ENCODE results near the gene TMEM233. TPM values are rescaled to one million over a fixed set of nuclear protein-coding genes. Genes with fewer than 3 reads are reported as not detected.

Gene TMEM233
- polyA plus RNA-seq, 1 of the 3 experiments (the other 2 are of a cell fraction) = 2.6 TPM

- DNase-seq = no peak
These were observed 28.2 kb upstream of the TMEM233 start for GRCh38 chr12:119565404-119565803.

More at GRCh38 chr12:119565404-119565803, 28.2 kb upstream of the TMEM233 start:
- Histone ChIP-seq H3K79me2 (ENCODE audit: insufficient read depth) (no peaks in the 10 kb centered on the region), H3K36me3 (replicated peaks in 1 of 2; ENCODE audit: control insufficient read depth in 1 of 2, insufficient read depth in 2 of 2, low read length in 1 of 2) (no peaks in the 10 kb centered on the region), H3F3A (replicated peaks; ENCODE audit: insufficient read depth) (no peaks in the 10 kb centered on the region), H3K27ac (ENCODE audit: low read depth in 2 of 2, low read length in 1 of 2) (no peak overlapping the region), H3K4me1 (ENCODE audit: control insufficient read depth in 1 of 2, insufficient read depth in 2 of 2, low read depth in 1 of 2, low read length in 1 of 2) (no peaks in the 10 kb centered on the region), H3K27me3 (ENCODE audit: insufficient read depth) (no peaks in the 10 kb centered on the region), H2AFZ (ENCODE audit: low read depth) (no peak overlapping the region), H3K4me2 (no peak overlapping the region), H3K9me3 (no peaks in the 10 kb centered on the region), H3K4me3 (ENCODE audit: low read depth in 2 of 2, low read length in 1 of 2) (no peak overlapping the region), H4K20me1 (ENCODE audit: insufficient read depth) (no peaks in the 10 kb centered on the region), H3K9ac (no peak overlapping the region), H3K9me2 (no peaks in the 10 kb centered on the region)
- ChIA-PET POLR2A (no interaction called here), CTCF (no interaction called here)
- TF ChIP-seq FOXM1 (IDR thresholded peaks at IDR 0.05; ENCODE audit: low read depth) = no peak
- TF ChIP-seq REST (IDR thresholded peaks at IDR 0.05; ENCODE audit: low read depth, low read length) = no peak
- TF ChIP-seq RXRA (IDR thresholded peaks at IDR 0.05; ENCODE audit: borderline replicate concordance, low read depth) = no peak
- TF ChIP-seq SMC3 (IDR thresholded peaks at IDR 0.05; ENCODE audit: low read depth, low read length) = no peak
- no peak for TF ChIP-seq MXI1 (IDR thresholded peaks at IDR 0.05; ENCODE audit: low read depth, low read length)
- TF ChIP-seq EZH2phosphoT487 (IDR thresholded peaks at IDR 0.05; ENCODE audit: borderline replicate concordance, low read depth) = no peak
- TF ChIP-seq GATA2 (CRISPR knock-in tag; IDR thresholded peaks at IDR 0.05) = no peak
- TF ChIP-seq FOSL2 (IDR thresholded peaks at IDR 0.05; ENCODE audit: borderline replicate concordance, low read depth) = no peak
- no peak for TF ChIP-seq ELF1 (IDR thresholded peaks at IDR 0.05)
- no peak for TF ChIP-seq RFX5 (IDR thresholded peaks at IDR 0.05; ENCODE audit: low read length)
- TF ChIP-seq PBX3 (IDR thresholded peaks at IDR 0.05) = no peak
- no peak for TF ChIP-seq TCF12 (IDR thresholded peaks at IDR 0.05)
- no peak for TF ChIP-seq MEF2A (IDR thresholded peaks at IDR 0.05; ENCODE audit: borderline replicate concordance, low read depth)
- TF ChIP-seq MAX (IDR thresholded peaks at IDR 0.05; ENCODE audit: low read depth) = no peak
- no peak for TF ChIP-seq NRF1 (IDR thresholded peaks at IDR 0.05; ENCODE audit: low read depth, low read length)
- no peak for TF ChIP-seq RAD21 (IDR thresholded peaks at IDR 0.05; ENCODE audit: low read length)
- no peak for TF ChIP-seq JUND (IDR thresholded peaks at IDR 0.05)
- 72% methylated on average over 3 of the region's 3 CpGs for WGBS (ENCODE audit: low lambda C conversion rate)
